Measurements from ENCODE around the gene FBXW8.

FBXW8 gene

GRCh38 chr12:116959198-116959460, 48.4 kb downstream of the FBXW8 start:
- no peak for DNase-seq

- no peak for DNase-seq
Observed at GRCh38 chr12:116959845-116960514, 49.2 kb downstream of the FBXW8 start.

- DNase-seq = no peak
Observed at GRCh38 chr12:116962197-116962596, 51.4 kb downstream of the FBXW8 start.

- DNase-seq = no peak
Observed at GRCh38 chr12:116962783-116963356, 52.1 kb downstream of the FBXW8 start.

- no peak for DNase-seq
Observed at GRCh38 chr12:116964054-116965050, 53.6 kb downstream of the FBXW8 start.

- DNase-seq = no peak
Observed at GRCh38 chr12:116968986-116969385, 58.2 kb downstream of the FBXW8 start.

- DNase-seq = no peak
Observed at GRCh38 chr12:116969615-116970585, 59.1 kb downstream of the FBXW8 start.

- no peak for DNase-seq
Observed at GRCh38 chr12:116971222-116971621, 60.5 kb downstream of the FBXW8 start.

- no peak for DNase-seq
Observed at GRCh38 chr12:116975779-116976393, 65.1 kb downstream of the FBXW8 start.

- DNase-seq = no peak
Observed at GRCh38 chr12:116977465-116978380, 67.0 kb downstream of the FBXW8 start.

- no peak for DNase-seq
Observed at GRCh38 chr12:116978791-116979508, 68.2 kb downstream of the FBXW8 start.

GRCh38 chr12:116980083-116980482, 69.3 kb downstream of the FBXW8 start:
- DNase-seq = no peak

GRCh38 chr12:116982791-116983411, 72.2 kb downstream of the FBXW8 start:
- no peak for DNase-seq

- no peak for DNase-seq
Observed at GRCh38 chr12:116984098-116984497, 73.3 kb downstream of the FBXW8 start.

- no peak for DNase-seq
Observed at GRCh38 chr12:116990329-116990728, 79.6 kb downstream of the FBXW8 start.

GRCh38 chr12:116990971-116991966, 80.5 kb downstream of the FBXW8 start:
- no peak for DNase-seq

- no peak for DNase-seq
Observed at GRCh38 chr12:116996093-116996492, 85.3 kb downstream of the FBXW8 start.

- DNase-seq = no peak
Observed at GRCh38 chr12:116996621-116997020, 85.9 kb downstream of the FBXW8 start.

- DNase-seq = no peak
Observed at GRCh38 chr12:116999066-116999465, 88.3 kb downstream of the FBXW8 start.

Measured in effector CD8-positive, alpha-beta T cell (primary cell).